Tibial nerve (tissue), 4 donors: Measurements from ENCODE around the gene SOD2. TPM values are rescaled to one million over a fixed set of nuclear protein-coding genes. Genes with fewer than 3 reads are reported as not detected.
A peak's percentile ranks its signal among the peaks of the same experiment; 100 is the strongest.
"Not testable (repeated sequence)": the region's sequence is repeated elsewhere in the genome, so short reads cannot be mapped to it uniquely, and the experiment has no call there.

Experiments
- DNase-seq, 2 donors: peaks; one replicate each; pipeline ENCODE4 v3.0.0-alpha.2; 2019; ENCODE audit warnings: low spot score in 2 of 2
- H3K27ac ChIP-seq, 4 donors: fragments of 200-600 bp; sonication (generic) in 3 of 4; one replicate each; pipeline ENCODE4 v1.5.1; 2017 to 2019; ENCODE audit warnings: mild to moderate bottlenecking in 1 of 4
- H3K27me3 ChIP-seq, 2 donors: fragments of 200-600 bp; sonication (generic) in 1 of 2; one replicate each; pipeline versions ENCODE4 v1.5.1 to v1.6.0; 2017 to 2019
- H3K36me3 ChIP-seq, 3 donors: fragments of 200-600 bp; sonication (generic); one replicate each; pipeline ENCODE4 v1.5.1; 2018 to 2019
- H3K4me1 ChIP-seq, 4 donors: fragments of 200-600 bp; sonication (generic) in 3 of 4; one replicate each; pipeline ENCODE4 v1.5.1; 2017 to 2019
- H3K4me3 ChIP-seq, 4 donors: fragments of 200-600 bp; sonication (generic) in 3 of 4; one replicate each; pipeline ENCODE4 v1.5.1; 2017 to 2019; ENCODE audit warnings: mild to moderate bottlenecking in 1 of 4, moderate library complexity in 1 of 4
- H3K9me3 ChIP-seq, 4 donors: fragments of 200-600 bp; sonication (generic) in 3 of 4; one replicate each; pipeline ENCODE4 v1.5.1; 2017 to 2019
- CTCF ChIP-seq, 5 experiments: fragments of 200-600 bp in 3 of 5; fragments of 450-650 bp in 2 of 5; sonication (generic) in 3 of 5; IDR thresholded peaks; one replicate each; pipeline ENCODE4 v1.5.1; 2016 to 2019; ENCODE audit warnings: antibody characterized with exemption in 5 of 5, mild to moderate bottlenecking in 3 of 5, moderate library complexity in 2 of 5
- EP300 ChIP-seq, 2 donors: sonication (generic); formaldehyde crosslinking; IDR thresholded peaks; one replicate each; pipeline ENCODE4 v1.6.1; 2017; ENCODE audit warnings: antibody characterized with exemption in 2 of 2, mild to moderate bottlenecking in 1 of 2
- POLR2A ChIP-seq, 2 donors: fragments of 450-650 bp; IDR thresholded peaks; one replicate each; pipeline ENCODE4 v1.6.1; 2017; ENCODE audit warnings: antibody characterized with exemption in 2 of 2, mild to moderate bottlenecking in 2 of 2, moderate library complexity in 2 of 2
- WGBS, 2 donors: methylation state at CpG; one replicate each; pipeline ENCODE4 v1.1.5; 2018; 5-methylcytosine and 5-hydroxymethylcytosine counted together
- total RNA-seq, 4 donors: library from RNA; depleted of rRNA; stranded (reverse); fragments of >200 nt; gene quantifications; one replicate each; pipeline ENCODE4 v1.1.0, GENCODE V29; 2016

Gene SOD2
- 100 to 1,000 TPM in 3 of 4 donors, 10 to 100 TPM in 1; 95.6 to 457 (median 287) TPM for total RNA-seq

- H3K4me1 ChIP-seq = peaks cover 0 to 51% (median 24%) of the 10 kb centered on the region in 4 donors
- TF ChIP-seq CTCF (IDR thresholded peaks at IDR 0.05) = peak in 1 of 5 experiments; percentile 29
- peak in 1 of 2 donors; percentile 93 for TF ChIP-seq EP300 (IDR thresholded peaks at IDR 0.05)
- peak; percentile 86 to 87 for TF ChIP-seq POLR2A (IDR thresholded peaks at IDR 0.05)
- no peaks in the 10 kb centered on the region for H3K27me3 ChIP-seq
- H3K9me3 ChIP-seq = no peaks in the 10 kb centered on the region
- H3K4me3 ChIP-seq = peak within 1 kb of the TSS; percentile 77 to 99 (median 83)
- whole genome bisulfite sequencing, 2 donors = 0 to 3% methylated on average over 8 to 11 of the region's 74 CpGs
- H3K36me3 ChIP-seq = peaks cover 0 to 15% (median 0%) of the 10 kb centered on the region in 3 donors
- H3K27ac ChIP-seq = peak within 1 kb of the TSS; percentile 95 to 97 (median 96)
- DNase-seq = peak; percentile 63 to 77
These were observed at the start of gene SOD2 for GRCh38 chr6:159693128-159693893. TSS of gene SOD2 (minus strand) at chr6:159693241. CDS start at chr6:159693167, 74 bp downstream.

- Histone ChIP-seq H3K36me3 (peaks cover 2 to 68% (median 13%) of the 10 kb centered on the region in 3 donors), H3K4me1 (peaks cover 0 to 44% (median 0%) of the 10 kb centered on the region in 4 donors), H3K4me3 (no peak overlapping the region)
These were observed 49.1 kb upstream of the SOD2 start for GRCh38 chr6:159742165-159742564.

GRCh38 chr6:159739341-159739740, 46.3 kb upstream of the SOD2 start:
- Histone ChIP-seq H3K27ac (no peak overlapping the region), H3K27me3 (no peaks in the 10 kb centered on the region), H3K36me3 (peaks cover 0 to 45% (median 7%) of the 10 kb centered on the region in 3 donors), H3K4me3 (no peak overlapping the region), H3K9me3 (no peaks in the 10 kb centered on the region), H3K4me1 (peaks cover 0 to 71% (median 0%) of the 10 kb centered on the region in 4 donors)
- 62 to 64% methylated on average over 3 of the region's 3 CpGs for WGBS, 2 donors
- no peak for DNase-seq
- TF ChIP-seq POLR2A (IDR thresholded peaks at IDR 0.05) = no peak
- TF ChIP-seq CTCF (IDR thresholded peaks at IDR 0.05) = no peak
- no peak for TF ChIP-seq EP300 (IDR thresholded peaks at IDR 0.05)

More at GRCh38 chr6:159742165-159742564, 49.1 kb upstream of the SOD2 start:
- WGBS, 2 donors = 74 to 76% methylated on average over 1 of the region's 1 CpG
- H3K9me3 ChIP-seq = no peaks in the 10 kb centered on the region
- DNase-seq = no peak
- H3K27me3 ChIP-seq = no peaks in the 10 kb centered on the region
- TF ChIP-seq POLR2A (IDR thresholded peaks at IDR 0.05) = no peak
- no peak for TF ChIP-seq EP300 (IDR thresholded peaks at IDR 0.05)
- TF ChIP-seq CTCF (IDR thresholded peaks at IDR 0.05) = no peak
- no peak overlapping the region for H3K27ac ChIP-seq

GRCh38 chr6:159736908-159737307, 43.9 kb upstream of the SOD2 start:
- H3K9me3 ChIP-seq = no peaks in the 10 kb centered on the region
- H3K27ac ChIP-seq = no peak overlapping the region
- no peak overlapping the region for H3K4me3 ChIP-seq
- 82 to 83% methylated on average over 7 of the region's 7 CpGs for WGBS, 2 donors
- TF ChIP-seq CTCF (IDR thresholded peaks at IDR 0.05) = no peak
- no peak for TF ChIP-seq POLR2A (IDR thresholded peaks at IDR 0.05)
- no peak for TF ChIP-seq EP300 (IDR thresholded peaks at IDR 0.05)
- H3K27me3 ChIP-seq = no peaks in the 10 kb centered on the region
- DNase-seq = no peak
- H3K4me1 ChIP-seq = peaks cover 0 to 90% (median 3%) of the 10 kb centered on the region in 4 donors
- H3K36me3 ChIP-seq = peaks cover 0 to 20% (median 0%) of the 10 kb centered on the region in 3 donors

- H3K4me3 ChIP-seq, DNase-seq, H3K27me3 ChIP-seq, H3K36me3 ChIP-seq, H3K27ac ChIP-seq, H3K9me3 ChIP-seq: not testable (repeated sequence)
- WGBS, 2 donors = 96 to 97% methylated on average over 12 of the region's 12 CpGs
- peaks cover 0 to 90% (median 25%) of the 10 kb centered on the region in 4 donors for H3K4me1 ChIP-seq
These were observed 40.4 kb upstream of the SOD2 start for GRCh38 chr6:159733395-159733794.

GRCh38 chr6:159732550-159732949, 39.5 kb upstream of the SOD2 start:
- H3K4me1 ChIP-seq = peaks cover 0 to 82% (median 25%) of the 10 kb centered on the region in 4 donors
- not testable (repeated sequence) for H3K9me3 ChIP-seq, H3K27ac ChIP-seq, H3K4me3 ChIP-seq, H3K36me3 ChIP-seq, H3K27me3 ChIP-seq, DNase-seq
- WGBS, 2 donors = 93% methylated on average over 12 of the region's 12 CpGs
